GM12872 (cell line): ENCODE results near the gene MYBPC1.

Experiments
- TF ChIP-seq, protein P1 (sequence below): IDR thresholded peaks from 3 replicates; pipeline ENCODE4 v1.5.1; 2011; ENCODE audit warnings: low read depth, mild to moderate bottlenecking, low read length, moderate library complexity; ENCODE audit not compliant: insufficient read depth

The MYBPC1 gene

DNA sequence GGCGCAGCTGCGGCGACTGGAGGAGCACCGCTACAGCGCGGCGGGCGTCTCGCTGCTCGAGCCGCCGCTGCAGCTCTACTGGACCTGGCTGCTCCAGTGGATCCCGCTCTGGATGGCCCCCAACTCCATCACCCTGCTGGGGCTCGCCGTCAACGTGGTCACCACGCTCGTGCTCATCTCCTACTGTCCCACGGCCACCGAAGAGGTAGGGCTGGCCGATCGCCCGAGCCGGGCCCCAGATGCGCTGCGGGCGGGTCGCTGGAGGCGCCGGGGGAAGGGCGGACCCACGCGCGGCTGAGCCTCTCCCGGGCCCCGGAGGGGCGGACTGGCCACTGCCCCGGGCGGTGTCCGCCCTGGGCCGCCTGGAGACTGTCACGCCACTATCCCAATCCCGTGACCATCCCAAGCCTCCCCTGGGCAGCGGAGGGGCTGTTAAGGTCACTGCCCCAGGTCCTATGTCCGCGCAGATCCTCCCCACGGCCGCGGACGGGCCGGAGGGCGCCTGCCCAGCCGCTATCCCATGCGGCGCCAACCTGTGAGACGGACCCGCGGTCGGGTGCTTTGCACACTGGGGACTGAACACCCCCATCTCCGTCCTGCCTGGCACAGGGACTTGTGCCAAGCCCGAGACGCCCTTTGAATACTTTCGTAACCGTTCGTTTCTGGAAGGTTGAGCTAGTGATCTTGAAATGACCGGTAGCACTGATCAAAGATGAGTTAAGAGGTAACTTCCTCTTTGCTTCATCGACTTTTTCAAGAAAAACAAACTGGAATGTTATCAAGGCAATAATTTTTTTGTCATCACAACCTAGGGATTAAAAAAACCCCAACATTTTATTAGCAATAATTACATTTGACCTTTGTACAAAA is 103.4 kb downstream of the MYBPC1 start:
- TF ChIP-seq, protein P1, sequence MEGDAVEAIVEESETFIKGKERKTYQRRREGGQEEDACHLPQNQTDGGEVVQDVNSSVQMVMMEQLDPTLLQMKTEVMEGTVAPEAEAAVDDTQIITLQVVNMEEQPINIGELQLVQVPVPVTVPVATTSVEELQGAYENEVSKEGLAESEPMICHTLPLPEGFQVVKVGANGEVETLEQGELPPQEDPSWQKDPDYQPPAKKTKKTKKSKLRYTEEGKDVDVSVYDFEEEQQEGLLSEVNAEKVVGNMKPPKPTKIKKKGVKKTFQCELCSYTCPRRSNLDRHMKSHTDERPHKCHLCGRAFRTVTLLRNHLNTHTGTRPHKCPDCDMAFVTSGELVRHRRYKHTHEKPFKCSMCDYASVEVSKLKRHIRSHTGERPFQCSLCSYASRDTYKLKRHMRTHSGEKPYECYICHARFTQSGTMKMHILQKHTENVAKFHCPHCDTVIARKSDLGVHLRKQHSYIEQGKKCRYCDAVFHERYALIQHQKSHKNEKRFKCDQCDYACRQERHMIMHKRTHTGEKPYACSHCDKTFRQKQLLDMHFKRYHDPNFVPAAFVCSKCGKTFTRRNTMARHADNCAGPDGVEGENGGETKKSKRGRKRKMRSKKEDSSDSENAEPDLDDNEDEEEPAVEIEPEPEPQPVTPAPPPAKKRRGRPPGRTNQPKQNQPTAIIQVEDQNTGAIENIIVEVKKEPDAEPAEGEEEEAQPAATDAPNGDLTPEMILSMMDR: no peak

DNA sequence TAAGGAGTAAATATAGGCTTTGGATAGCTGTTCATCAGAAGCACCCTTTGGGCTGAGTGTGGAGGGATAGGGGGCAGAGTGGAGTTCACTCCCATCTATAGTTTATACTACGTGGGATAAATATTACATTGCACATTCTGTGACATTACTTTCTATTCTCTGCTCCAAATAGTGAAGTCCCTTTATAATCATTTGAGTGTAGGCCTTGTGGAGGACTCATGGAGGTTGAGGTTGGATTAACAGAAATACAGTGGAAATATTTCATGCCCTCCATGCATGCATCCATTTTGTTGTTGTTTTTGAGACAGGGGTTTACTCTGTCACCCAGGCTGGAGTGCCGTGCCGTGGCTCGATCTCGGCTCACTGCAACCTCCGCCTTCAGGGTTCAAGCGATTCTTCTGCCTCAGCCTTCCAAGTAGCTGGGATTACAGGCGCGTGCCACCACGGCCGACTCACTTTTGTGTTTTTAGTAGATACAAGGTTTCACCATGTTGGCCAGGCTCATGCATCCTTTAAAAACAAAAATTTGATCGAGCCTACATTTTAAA is 104.1 kb downstream of the MYBPC1 start:
- TF ChIP-seq, protein P1: peak; percentile 28; the same call in 1 of the 3 replicates

DNA sequence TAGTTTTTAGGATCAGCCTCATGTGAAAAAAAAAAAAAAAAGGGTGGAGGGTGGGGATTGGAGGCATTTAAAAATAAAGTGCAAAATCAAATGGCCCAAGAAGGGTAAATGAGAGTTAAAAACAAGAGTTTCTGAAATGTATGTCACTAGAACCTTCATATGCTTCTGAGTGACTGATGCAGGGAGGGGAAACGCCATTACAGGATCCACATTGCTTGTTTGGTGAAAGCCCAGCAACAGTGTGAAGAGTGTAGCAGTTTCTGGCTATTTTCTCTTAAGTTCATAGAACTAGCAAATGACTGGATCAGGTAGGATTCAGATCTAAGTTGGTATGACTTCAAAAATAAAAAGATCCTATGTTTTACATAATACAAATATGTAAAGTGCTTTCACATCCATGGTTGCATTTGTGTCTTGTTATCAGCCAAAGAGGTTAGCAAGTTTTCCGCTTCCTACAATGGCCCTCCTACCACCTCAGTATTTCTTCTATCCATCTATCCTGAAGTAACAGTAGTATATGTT is 105.6 kb downstream of the MYBPC1 start:
- TF ChIP-seq, protein P1: no peak

DNA sequence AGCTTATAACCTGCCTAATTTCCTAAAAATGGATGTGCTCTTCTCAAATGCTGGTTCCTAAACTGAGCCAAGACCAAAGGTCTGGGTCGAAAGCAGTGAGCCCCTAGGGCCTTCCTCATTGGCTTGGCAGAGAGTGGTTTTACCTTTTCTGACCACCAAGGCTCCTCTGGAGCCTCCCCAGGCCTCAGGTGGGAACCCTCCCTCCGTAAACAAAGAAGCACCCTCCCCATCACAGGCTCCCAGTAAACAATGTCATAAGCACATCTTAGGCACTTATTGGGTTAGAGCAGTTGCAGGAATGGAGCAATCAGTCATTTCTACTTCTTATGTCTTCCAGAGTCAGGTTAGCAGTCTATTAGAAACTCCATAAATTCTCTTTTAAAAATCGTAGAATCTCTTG is 108.7 kb downstream of the MYBPC1 start:
- TF ChIP-seq, protein P1: no peak

DNA sequence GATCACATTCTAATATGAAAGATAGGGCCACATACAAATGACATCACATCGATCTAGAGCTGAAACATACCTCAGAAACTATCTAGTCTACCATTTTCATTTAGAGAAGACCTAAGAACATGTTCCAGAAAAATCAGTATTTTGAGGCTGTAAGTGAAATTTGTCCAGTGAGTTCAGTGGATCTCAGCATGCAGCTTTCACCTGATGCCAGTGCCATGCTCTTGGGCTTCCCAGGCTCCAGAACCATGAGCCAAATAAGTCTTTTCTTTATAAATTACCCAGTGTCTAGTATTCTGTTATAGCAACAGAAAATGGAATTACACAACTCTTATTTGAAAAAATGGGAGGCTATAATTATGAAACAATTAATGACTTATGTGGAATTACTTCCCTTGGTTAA is 111.6 kb downstream of the MYBPC1 start:
- TF ChIP-seq, protein P1: no peak

DNA sequence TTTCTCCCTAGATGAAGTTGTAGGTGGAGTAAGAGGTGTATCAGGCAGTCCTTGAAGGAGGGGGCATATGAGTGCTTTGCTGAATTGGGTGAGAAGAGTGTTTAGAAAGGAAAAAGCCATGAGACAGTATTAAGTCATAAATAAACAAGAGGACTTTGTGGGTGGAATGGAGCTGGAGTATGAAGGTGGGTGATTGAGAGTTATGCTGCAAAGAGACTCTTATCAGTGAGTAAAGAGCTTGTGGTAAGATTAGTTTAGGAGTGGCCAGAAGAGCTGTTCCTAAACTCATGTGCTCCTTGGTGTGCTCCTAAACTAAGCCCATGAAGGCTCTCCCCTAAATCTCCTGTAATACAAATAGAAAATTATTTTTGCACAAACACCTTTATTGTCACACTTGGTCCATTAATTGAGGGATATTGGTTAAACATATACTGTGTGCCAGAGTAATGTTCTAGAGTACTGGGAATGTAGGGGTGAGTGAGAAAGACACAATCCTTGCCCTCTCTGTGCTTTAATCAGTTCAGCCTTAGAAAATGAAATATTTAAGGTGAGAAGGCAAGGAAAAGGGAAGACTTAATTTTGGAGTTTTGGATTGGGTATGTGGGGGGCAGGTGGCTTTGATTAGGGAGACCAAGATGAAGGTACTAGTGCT is 112.5 kb downstream of the MYBPC1 start:
- TF ChIP-seq, protein P1: no peak

DNA sequence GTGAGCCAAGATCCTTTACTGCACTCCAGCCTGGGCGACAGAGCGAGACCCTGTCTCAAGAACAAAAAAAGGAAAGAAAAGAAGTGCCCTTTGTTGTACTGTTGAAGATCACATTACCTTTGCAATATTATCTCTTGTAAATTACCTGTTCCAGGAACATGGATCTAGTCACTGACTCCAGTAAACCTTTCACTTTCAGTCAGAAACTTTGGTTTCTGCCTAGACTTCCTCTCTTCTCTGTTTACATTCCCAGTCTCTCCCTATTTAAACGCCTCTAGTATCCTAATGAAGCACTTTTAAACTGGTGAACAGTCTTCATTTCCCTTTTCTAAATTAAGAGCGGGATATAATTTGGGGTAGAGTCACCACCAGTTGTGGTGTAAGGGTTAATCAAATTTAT is 115.5 kb downstream of the MYBPC1 start:
- TF ChIP-seq, protein P1: no peak
